Sigmoid colon (tissue), 4 donors: ENCODE measurements around the gene PPP1R26.

Source experiments
- CTCF ChIP-seq, 4 experiments: fragments of 450-650 bp in 3 of 4; fragments of 200-600 bp in 1 of 4; IDR thresholded peaks; one replicate each; pipeline ENCODE4 v1.5.1; 2016 to 2019; ENCODE audit warnings: antibody characterized with exemption in 4 of 4, mild to moderate bottlenecking in 3 of 4, moderate library complexity in 2 of 4
- POLR2AphosphoS5 ChIP-seq, 4 donors: sonication (generic); formaldehyde crosslinking; IDR thresholded peaks; one replicate each; pipeline ENCODE4 v1.6.1; 2017; ENCODE audit warnings: antibody characterized with exemption in 4 of 4

GRCh38 chr9:135463140-135463539 is 16.4 kb upstream of the PPP1R26 start:
- TF ChIP-seq CTCF (IDR thresholded peaks at IDR 0.05) (no peak), POLR2AphosphoS5 (IDR thresholded peaks at IDR 0.05) (no peak)
